ENCODE results near the gene PALMD. TPM values are rescaled to one million over a fixed set of nuclear protein-coding genes. Genes with fewer than 3 reads are reported as not detected.

Gene PALMD
- total and polyA plus RNA-seq, 2 of the 8 experiments (the other 6 are each of a cell fraction or from before 2014, with no cell fraction given), result not detected

DNA sequence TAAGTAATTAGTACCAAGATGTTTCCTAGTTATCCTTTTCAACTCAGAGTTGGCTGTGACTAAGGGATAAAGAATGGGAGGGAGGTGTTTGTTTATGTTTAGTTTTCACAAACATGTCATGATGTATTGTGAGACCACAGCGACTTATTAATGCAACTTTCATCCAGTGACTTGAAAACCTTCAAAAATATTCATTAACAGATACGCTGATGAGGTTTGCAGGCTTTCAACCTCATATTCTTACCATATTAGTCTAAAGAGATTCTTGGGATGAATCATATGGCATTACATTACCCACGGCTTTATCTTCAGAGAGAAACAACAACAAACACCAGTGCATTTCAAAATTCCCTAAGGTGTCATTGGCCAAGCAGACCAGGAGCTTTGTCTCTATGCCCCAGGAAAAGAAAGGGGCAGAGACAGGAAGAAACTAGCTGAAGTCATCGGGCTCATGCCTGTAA lies 36.4 kb downstream of the PALMD start (continued):
- TF ChIP-seq, protein P1, sequence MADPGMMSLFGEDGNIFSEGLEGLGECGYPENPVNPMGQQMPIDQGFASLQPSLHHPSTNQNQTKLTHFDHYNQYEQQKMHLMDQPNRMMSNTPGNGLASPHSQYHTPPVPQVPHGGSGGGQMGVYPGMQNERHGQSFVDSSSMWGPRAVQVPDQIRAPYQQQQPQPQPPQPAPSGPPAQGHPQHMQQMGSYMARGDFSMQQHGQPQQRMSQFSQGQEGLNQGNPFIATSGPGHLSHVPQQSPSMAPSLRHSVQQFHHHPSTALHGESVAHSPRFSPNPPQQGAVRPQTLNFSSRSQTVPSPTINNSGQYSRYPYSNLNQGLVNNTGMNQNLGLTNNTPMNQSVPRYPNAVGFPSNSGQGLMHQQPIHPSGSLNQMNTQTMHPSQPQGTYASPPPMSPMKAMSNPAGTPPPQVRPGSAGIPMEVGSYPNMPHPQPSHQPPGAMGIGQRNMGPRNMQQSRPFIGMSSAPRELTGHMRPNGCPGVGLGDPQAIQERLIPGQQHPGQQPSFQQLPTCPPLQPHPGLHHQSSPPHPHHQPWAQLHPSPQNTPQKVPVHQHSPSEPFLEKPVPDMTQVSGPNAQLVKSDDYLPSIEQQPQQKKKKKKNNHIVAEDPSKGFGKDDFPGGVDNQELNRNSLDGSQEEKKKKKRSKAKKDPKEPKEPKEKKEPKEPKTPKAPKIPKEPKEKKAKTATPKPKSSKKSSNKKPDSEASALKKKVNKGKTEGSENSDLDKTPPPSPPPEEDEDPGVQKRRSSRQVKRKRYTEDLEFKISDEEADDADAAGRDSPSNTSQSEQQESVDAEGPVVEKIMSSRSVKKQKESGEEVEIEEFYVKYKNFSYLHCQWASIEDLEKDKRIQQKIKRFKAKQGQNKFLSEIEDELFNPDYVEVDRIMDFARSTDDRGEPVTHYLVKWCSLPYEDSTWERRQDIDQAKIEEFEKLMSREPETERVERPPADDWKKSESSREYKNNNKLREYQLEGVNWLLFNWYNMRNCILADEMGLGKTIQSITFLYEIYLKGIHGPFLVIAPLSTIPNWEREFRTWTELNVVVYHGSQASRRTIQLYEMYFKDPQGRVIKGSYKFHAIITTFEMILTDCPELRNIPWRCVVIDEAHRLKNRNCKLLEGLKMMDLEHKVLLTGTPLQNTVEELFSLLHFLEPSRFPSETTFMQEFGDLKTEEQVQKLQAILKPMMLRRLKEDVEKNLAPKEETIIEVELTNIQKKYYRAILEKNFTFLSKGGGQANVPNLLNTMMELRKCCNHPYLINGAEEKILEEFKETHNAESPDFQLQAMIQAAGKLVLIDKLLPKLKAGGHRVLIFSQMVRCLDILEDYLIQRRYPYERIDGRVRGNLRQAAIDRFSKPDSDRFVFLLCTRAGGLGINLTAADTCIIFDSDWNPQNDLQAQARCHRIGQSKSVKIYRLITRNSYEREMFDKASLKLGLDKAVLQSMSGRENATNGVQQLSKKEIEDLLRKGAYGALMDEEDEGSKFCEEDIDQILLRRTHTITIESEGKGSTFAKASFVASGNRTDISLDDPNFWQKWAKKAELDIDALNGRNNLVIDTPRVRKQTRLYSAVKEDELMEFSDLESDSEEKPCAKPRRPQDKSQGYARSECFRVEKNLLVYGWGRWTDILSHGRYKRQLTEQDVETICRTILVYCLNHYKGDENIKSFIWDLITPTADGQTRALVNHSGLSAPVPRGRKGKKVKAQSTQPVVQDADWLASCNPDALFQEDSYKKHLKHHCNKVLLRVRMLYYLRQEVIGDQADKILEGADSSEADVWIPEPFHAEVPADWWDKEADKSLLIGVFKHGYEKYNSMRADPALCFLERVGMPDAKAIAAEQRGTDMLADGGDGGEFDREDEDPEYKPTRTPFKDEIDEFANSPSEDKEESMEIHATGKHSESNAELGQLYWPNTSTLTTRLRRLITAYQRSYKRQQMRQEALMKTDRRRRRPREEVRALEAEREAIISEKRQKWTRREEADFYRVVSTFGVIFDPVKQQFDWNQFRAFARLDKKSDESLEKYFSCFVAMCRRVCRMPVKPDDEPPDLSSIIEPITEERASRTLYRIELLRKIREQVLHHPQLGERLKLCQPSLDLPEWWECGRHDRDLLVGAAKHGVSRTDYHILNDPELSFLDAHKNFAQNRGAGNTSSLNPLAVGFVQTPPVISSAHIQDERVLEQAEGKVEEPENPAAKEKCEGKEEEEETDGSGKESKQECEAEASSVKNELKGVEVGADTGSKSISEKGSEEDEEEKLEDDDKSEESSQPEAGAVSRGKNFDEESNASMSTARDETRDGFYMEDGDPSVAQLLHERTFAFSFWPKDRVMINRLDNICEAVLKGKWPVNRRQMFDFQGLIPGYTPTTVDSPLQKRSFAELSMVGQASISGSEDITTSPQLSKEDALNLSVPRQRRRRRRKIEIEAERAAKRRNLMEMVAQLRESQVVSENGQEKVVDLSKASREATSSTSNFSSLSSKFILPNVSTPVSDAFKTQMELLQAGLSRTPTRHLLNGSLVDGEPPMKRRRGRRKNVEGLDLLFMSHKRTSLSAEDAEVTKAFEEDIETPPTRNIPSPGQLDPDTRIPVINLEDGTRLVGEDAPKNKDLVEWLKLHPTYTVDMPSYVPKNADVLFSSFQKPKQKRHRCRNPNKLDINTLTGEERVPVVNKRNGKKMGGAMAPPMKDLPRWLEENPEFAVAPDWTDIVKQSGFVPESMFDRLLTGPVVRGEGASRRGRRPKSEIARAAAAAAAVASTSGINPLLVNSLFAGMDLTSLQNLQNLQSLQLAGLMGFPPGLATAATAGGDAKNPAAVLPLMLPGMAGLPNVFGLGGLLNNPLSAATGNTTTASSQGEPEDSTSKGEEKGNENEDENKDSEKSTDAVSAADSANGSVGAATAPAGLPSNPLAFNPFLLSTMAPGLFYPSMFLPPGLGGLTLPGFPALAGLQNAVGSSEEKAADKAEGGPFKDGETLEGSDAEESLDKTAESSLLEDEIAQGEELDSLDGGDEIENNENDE (IDR thresholded peaks at IDR 0.05; ENCODE audit: insufficient replicate concordance, low read length), result no peak
